Right kidney (tissue), 1 donor: ENCODE data around the gene TMEM179.
"Not testable (repeated sequence)": the region's sequence is repeated elsewhere in the genome, so short reads cannot be mapped to it uniquely, and the experiment has no call there.

ENCODE experiments used
- DNase-seq: peaks from one replicate; pipeline ENCODE4 v3.0.0-alpha.2; 2016

TMEM179 gene

GRCh38 chr14:104585966-104586697 lies 18.4 kb downstream of the TMEM179 start:
- DNase-seq = no peak

- DNase-seq = no peak
Measured at GRCh38 chr14:104584557-104584956, 20.0 kb downstream of the TMEM179 start.

DNA sequence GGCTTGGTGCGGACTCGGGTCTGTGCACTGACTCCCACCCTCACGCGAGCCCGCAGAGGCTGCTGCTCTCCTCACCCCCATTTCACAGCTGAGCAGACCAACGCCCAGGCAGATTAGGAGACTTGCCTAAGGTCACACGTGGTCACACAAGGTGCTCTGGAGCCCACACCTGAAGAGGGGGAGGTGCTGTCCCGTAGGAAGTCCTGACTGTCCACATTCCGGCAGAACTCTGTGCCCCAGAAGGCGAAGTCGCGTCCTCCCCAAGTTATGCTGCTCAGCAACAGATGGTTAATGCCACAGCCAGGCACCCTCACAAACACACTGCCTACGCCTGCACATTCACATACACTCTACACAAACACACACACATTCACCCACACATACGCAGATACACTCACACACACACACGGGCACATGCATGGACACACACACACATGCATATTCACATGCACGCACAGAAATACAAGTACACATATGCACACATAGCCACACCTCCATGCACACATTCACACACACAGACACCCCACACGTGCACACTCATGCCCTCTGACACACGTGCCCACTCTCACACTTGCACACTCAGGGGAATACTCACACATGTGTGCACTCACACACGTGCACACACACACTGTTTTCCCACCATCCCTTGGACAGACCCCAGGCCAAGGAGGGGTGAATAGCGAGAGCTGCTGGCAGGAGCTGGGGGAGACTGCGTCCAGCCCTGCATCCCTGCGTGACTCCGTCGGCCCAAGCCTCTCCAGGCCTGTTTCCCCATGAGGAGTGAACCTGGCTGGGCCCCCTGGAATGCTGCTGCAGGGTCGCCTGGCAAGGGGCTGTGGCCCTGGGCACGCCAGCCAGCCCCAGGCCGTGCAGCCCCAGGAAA lies 20.9 kb downstream of the TMEM179 start:
- DNase-seq = no peak

- no peak for DNase-seq
Measured at GRCh38 chr14:104582662-104583061, 21.9 kb downstream of the TMEM179 start.

- no peak for DNase-seq
Measured at GRCh38 chr14:104582005-104582404, 22.6 kb downstream of the TMEM179 start.

DNA sequence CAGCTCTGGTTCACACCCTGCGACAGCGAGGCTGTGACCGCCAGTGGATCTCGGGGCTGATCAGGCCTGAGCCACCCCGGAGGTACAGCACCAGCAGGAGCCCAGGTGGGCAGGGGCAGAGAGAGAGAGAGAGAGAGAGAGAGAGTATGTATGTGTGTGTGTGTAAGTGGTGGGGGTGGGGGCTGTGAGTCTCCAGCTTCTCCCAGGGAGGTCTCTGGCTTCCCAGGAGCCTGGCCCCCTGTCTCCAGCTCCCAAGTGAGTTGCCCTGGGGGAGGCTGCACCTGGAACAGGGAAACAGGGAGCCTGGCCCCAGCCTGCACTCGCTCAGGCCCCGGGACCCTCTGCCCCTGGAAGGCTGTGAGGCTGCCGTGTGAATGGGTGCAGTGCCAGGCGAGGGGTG lies 23.1 kb downstream of the TMEM179 start:
- DNase-seq = no peak

GRCh38 chr14:104580961-104581360 lies 23.6 kb downstream of the TMEM179 start:
- DNase-seq = no peak

DNA sequence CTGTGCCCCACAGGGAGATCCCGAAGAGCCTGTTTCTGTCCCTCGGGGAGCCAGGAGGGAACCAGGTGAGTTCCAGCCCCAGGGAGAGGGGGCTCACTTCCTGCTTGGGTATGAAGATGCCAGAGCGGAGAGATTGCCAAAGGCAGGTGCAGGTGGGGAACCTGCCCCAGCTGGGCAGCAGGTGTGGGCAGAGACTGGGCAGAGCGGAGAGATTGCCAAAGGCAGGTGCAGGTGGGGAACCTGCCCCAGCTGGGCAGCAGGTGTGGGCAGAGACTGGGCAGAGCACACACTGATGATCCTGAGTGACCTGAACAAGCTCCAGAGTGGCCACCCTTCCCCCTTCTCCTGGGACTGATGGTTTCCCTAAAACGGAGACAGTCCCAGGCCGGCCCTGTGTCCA lies 24.6 kb downstream of the TMEM179 start:
- not testable (repeated sequence) for DNase-seq

GRCh38 chr14:104579507-104579906 lies 25.1 kb downstream of the TMEM179 start, which contains the start of gene C14orf180:
C14orf180 (plus strand) TSS chr14:104579764; CDS start chr14:104586431, 6,667 bp downstream.
- DNase-seq = no peak

GRCh38 chr14:104578321-104578720 lies 26.3 kb downstream of the TMEM179 start:
- DNase-seq = no peak

DNA sequence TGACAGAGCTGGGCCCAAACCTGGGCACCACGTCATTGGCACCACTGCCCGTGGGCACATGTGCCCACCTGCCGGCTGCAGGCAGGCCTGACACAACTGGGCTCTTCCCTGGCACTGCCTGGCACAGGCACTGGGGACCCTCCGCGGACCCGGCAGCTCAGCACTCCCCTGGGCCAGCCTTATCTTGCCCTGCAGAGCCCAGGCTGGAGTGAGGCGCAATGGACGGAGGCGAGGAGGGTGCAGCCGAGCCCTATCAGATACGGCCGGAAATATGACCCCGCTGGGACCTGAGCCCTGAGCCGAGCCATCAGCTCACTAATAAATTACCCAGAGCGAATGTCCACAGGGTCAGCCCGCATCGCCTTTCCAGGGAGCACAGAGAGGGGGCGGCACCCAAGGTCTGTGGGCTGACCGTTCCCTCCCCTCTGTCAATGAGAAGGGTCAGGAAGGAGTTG lies 26.7 kb downstream of the TMEM179 start:
- DNase-seq = no peak

- no peak for DNase-seq
Measured at GRCh38 chr14:104577426-104577825, 27.1 kb downstream of the TMEM179 start.

GRCh38 chr14:104576970-104577332 lies 27.6 kb downstream of the TMEM179 start:
- no peak for DNase-seq

GRCh38 chr14:104576232-104576969 lies 28.2 kb downstream of the TMEM179 start:
- DNase-seq = no peak

- no peak for DNase-seq
Measured at GRCh38 chr14:104574978-104575583, 29.5 kb downstream of the TMEM179 start.

GRCh38 chr14:104574536-104574935 lies 30.0 kb downstream of the TMEM179 start:
- DNase-seq = no peak

DNA sequence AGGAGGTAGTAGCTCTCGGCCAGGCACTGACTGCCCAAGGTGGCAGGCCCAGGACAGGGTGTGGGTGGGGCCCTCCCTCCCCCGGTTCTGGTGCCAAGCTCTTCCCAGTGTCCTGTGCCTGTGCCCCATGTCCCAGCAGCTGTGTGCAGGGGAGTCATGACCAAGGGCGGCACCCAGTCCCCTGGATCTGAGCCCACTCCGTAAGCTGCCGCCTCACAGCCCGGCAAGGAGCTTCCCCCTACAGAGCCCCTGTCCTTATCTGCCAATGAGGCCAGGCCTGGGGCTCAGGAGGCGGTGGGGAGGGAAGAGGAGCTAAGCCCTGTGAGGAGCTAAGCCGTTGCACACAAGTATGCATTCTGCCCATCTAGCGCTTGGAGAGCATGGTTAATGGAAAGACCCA lies 30.6 kb downstream of the TMEM179 start:
- no peak for DNase-seq

DNA sequence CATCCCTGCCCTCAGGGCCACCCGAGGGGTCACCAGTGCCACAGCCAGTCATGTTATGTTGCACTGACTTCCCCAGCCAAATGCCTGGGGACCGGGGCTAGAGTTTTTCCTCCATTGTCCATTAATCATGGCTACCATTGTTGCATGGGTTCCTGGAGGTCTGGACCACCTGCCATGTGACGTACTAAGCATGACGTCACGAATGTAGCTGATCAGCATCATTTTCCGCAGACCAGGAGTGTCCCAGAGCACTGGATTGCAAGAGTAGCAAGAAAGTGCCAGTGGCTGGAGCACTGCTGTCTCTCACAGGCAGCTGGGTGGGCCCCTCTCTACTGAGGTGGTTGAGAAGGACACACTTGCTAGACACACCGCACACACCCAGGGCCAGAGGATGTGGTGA lies 31.9 kb downstream of the TMEM179 start:
- no peak for DNase-seq

DNA sequence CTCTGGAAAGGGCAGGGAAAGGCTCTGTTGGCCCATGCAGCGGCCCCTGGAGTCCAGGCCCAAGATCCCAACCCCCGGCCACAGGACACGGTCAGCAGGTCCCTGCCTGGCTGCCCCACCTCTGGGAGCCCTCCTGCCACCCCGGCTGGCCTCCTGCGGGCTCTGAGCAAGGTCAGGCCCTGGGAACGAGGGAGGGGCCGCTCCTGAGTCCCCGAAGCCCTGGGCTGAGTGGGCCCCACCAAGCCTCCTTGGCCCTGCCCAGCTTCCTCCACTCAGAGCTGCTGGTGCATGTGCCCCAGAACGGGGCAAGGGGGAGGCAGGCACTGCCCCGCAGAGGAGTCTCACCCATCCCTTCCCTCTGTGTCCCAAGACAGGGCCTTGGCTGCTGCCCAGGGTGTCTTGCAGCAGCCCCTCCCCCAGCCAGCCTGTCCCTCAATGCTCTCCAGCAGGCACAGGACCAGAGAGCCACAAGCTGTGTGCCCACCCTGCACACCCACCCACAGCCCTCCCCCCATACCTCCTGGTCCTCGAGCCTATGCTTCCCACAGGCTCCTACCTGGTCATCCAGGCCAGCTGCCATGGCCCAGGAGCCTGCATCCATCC lies 32.4 kb downstream of the TMEM179 start:
- no peak for DNase-seq

GRCh38 chr14:104571246-104571645 lies 33.3 kb downstream of the TMEM179 start:
- DNase-seq = no peak

- DNase-seq = no peak
Measured at GRCh38 chr14:104569435-104569834, 35.1 kb downstream of the TMEM179 start.

DNA sequence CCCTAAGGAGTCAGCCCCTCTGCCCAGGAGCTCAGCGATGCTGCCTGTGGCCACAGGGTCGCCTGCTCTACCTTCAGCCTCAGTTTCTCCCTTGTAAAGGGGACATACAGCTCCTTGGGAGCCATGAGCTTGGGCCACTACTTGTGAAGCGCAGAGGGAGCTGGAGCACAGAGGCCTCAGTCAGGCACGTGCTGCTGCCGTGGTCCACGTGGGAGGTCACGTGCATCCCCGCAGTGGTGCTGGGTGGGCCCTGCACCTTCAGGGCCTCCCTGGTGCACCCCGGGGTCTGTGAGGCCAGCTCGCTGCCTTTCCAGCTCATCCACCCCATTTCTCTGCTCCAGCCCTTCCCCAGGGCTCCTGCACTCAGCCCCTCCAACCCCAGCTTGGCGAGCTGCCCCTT lies 36.0 kb downstream of the TMEM179 start:
- DNase-seq = no peak
